ENCODE results near the gene LRRC63. TPM values are rescaled to one million over a fixed set of nuclear protein-coding genes. Genes with fewer than 3 reads are reported as not detected.
"Not testable (repeated sequence)": the region's sequence is repeated elsewhere in the genome, so short reads cannot be mapped to it uniquely, and the experiment has no call there.

The LRRC63 gene
- total and polyA plus RNA-seq, 9 donors, result 0.04 to 0.17 (median 0.08) TPM; not detected in 3

DNA sequence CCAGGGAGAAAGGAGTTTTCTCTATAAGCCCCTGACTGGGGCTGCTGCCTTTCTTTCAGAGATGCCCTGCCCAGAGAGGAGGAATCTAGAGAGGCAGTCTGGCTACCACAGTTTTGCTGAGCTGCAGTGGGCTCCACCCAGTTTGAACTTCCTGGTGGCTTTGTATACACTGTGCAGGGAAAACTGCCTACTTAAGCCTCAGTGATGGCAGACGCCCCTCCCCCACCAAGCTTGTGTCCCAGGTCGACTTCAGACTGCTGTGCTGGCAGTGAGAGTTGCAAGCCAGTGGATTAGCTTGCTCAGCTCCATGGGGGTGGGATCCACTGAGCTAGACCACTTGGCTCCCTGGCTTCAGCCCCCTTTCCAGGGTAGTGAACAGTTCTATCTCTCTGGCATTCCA is 8.5 kb downstream of the LRRC63 start:
- H3K9me3 ChIP-seq (replicated peaks; ENCODE audit: control insufficient read depth, low read depth, low read length); H3K27me3 ChIP-seq (ENCODE audit: control insufficient read depth, insufficient read depth, low read length); H3K27ac ChIP-seq (ENCODE audit: low read length); H3K4me1 ChIP-seq (ENCODE audit: control insufficient read depth, insufficient read depth, low read length); H3K36me3 ChIP-seq (ENCODE audit: control insufficient read depth, insufficient read depth, low read length); H3K4me3 ChIP-seq (ENCODE audit: low read length): not testable (repeated sequence)
- 17% methylated on average over 2 of the region's 2 CpGs for WGBS (ENCODE audit: insufficient coverage)
- peak; percentile 16 for DNase-seq

DNA sequence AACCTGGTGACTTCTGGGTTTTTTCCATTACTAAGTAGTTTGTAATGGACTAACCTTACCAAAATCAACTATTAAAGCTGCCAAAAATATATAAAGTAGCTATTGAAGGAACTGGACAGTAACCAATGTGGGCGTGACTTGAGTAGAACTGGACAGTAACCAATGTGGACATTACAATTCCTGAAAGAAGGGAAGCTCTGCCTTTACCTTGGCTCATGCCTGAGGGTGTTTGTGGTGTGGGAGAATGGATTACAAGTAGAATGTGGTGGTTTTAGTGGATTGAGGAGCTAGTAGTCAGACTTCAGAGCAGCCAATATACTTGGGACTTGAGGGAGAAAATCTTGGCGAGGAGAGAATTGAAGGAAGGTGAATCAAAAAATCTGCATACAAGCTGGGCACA is 17.5 kb downstream of the LRRC63 start:
- Histone ChIP-seq H3K36me3 (ENCODE audit: control insufficient read depth, insufficient read depth, low read length) (no peaks in the 10 kb centered on the region), H3K9me3 (replicated peaks; ENCODE audit: control insufficient read depth, low read depth, low read length) (no peaks in the 10 kb centered on the region), H3K4me3 (ENCODE audit: low read length) (no peak overlapping the region), H3K27ac (ENCODE audit: low read length) (no peak overlapping the region), H3K27me3 (ENCODE audit: control insufficient read depth, insufficient read depth, low read length) (no peaks in the 10 kb centered on the region), H3K4me1 (ENCODE audit: control insufficient read depth, insufficient read depth, low read length) (no peaks in the 10 kb centered on the region)
- 86% methylated on average over 2 of the region's 2 CpGs for WGBS (ENCODE audit: insufficient coverage)
- DNase-seq, result no peak

DNA sequence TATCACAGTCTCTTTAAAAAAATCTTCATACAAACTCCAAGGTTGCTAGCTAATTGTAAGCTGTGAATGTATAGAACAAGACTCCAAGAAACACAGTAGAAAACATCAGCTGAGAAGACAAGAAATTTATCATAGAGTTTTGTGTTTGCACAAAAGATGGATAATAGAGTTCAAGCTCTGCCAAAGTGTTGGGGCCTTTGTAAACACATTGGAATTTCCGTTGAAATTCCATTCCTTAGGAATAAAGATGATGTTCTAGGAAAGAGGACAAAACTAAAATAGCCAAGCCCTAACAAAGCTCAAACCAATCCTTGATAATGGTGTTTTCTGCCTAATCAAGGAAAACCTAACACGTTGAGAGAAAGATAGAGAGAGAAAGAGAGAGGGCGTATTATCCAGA is 20.6 kb downstream of the LRRC63 start:
- no peak overlapping the region for H3K4me3 ChIP-seq (ENCODE audit: low read length)
- DNase-seq, result no peak
- H3K27ac ChIP-seq (ENCODE audit: low read length), result no peak overlapping the region
- no peaks in the 10 kb centered on the region for H3K4me1 ChIP-seq (ENCODE audit: control insufficient read depth, insufficient read depth, low read length)
- no peaks in the 10 kb centered on the region for H3K27me3 ChIP-seq (ENCODE audit: control insufficient read depth, insufficient read depth, low read length)
- H3K9me3 ChIP-seq (replicated peaks; ENCODE audit: control insufficient read depth, low read depth, low read length), result peaks cover 9% of the 10 kb centered on the region
- no CpG with 5 or more reads among the region's 3 CpGs for WGBS (ENCODE audit: insufficient coverage)
- H3K36me3 ChIP-seq (ENCODE audit: control insufficient read depth, insufficient read depth, low read length), result no peaks in the 10 kb centered on the region

DNA sequence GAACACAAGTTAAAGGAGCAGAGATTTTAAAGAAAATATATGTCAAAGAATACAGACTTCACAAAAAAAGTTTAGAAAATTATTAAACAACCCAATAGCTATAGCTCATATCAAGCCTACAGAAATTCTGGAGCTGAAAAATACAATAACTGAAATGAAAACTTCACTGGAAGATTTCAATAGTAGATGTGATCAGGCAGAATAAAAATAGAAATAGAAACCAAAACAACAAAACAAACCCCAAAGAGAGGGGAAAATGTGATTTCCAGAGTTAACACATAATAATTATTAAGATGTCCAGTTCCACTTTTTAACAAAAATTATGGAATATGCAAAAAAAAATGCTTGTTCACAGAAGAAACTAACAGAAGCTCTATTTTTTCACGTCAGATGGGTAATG is 23.6 kb downstream of the LRRC63 start:
- Histone ChIP-seq H3K4me3 (ENCODE audit: low read length) (no peak overlapping the region), H3K36me3 (ENCODE audit: control insufficient read depth, insufficient read depth, low read length) (no peaks in the 10 kb centered on the region), H3K27me3 (ENCODE audit: control insufficient read depth, insufficient read depth, low read length) (no peaks in the 10 kb centered on the region), H3K27ac (ENCODE audit: low read length) (no peak overlapping the region), H3K4me1 (ENCODE audit: control insufficient read depth, insufficient read depth, low read length) (no peaks in the 10 kb centered on the region), H3K9me3 (replicated peaks; ENCODE audit: control insufficient read depth, low read depth, low read length) (peaks cover 9% of the 10 kb centered on the region)
- no CpG with 5 or more reads among the region's 1 CpG for WGBS (ENCODE audit: insufficient coverage)
- DNase-seq, result no peak

DNA sequence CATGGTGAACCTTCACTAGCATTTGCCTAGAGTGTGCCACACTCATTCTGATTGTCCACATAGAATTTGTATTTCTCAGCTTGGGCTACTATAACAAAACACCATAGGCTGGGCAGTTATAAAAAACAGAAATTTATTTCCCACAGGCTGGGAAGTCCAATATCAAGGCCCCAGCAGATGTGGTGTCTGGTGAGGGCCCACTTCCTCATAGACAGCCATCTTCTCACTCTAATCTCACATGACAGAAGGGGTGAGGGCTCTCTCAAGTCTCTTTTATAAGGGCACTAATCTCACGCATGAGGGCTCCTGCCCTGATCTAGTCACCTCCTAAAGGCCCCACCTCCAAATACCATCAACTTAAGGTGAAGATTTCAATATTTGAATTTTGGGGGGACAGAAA is 53.6 kb downstream of the LRRC63 start:
- Histone ChIP-seq H3K27ac (ENCODE audit: low read length) (no peak overlapping the region), H3K4me3 (ENCODE audit: low read length) (no peak overlapping the region), H3K4me1 (ENCODE audit: control insufficient read depth, insufficient read depth, low read length) (no peaks in the 10 kb centered on the region), H3K36me3 (ENCODE audit: control insufficient read depth, insufficient read depth, low read length) (no peaks in the 10 kb centered on the region), H3K9me3 (replicated peaks; ENCODE audit: control insufficient read depth, low read depth, low read length) (no peaks in the 10 kb centered on the region), H3K27me3 (ENCODE audit: control insufficient read depth, insufficient read depth, low read length) (no peaks in the 10 kb centered on the region)
- no peak for DNase-seq
- WGBS (ENCODE audit: insufficient coverage), result no CpG with 5 or more reads among the region's 1 CpG

DNA sequence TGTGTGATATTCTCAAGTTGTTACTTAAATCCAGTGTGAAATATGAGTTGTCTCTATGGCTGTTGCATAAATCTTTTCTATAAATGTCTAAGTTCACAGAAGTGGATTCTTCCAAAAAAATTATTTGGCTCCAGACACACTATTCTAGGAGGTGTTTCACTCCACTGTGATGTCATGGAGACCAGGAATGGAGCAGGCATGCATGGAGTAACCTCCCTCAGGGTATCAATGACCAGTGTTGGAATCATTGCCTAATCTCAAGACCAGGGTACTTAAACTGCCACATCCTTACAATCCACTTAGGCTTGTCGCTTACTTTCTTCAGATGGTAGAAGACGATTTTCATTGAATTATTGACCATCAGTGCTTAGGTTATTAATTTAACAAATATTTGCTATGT is 55.4 kb downstream of the LRRC63 start:
- Histone ChIP-seq H3K36me3 (ENCODE audit: control insufficient read depth, insufficient read depth, low read length) (no peaks in the 10 kb centered on the region), H3K4me3 (ENCODE audit: low read length) (no peak overlapping the region), H3K27me3 (ENCODE audit: control insufficient read depth, insufficient read depth, low read length) (no peaks in the 10 kb centered on the region), H3K9me3 (replicated peaks; ENCODE audit: control insufficient read depth, low read depth, low read length) (no peaks in the 10 kb centered on the region), H3K4me1 (ENCODE audit: control insufficient read depth, insufficient read depth, low read length) (no peaks in the 10 kb centered on the region), H3K27ac (ENCODE audit: low read length) (no peak overlapping the region)
- DNase-seq, result no peak
- WGBS (ENCODE audit: insufficient coverage), result no CpG with 5 or more reads among the region's 2 CpGs

DNA sequence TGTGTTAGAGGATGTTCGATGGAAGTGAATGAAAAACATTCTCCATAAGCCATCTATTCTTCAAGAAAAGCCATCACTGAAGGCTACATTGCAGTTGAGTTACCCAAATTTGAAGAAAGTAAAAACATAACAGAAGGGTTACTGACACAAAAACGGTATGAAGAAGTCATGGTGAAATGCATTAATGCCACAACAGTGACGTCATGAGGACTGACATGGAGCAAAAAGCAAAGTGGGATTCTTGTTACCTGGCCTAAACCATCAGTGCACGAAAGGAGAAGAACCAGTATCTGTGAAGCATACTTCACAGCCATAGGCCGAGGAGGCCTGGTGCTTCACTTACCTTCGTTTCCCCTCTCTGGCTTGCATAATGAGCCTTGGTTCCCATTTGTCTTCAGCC is 58.7 kb downstream of the LRRC63 start:
- Histone ChIP-seq H3K9me3 (replicated peaks; ENCODE audit: control insufficient read depth, low read depth, low read length) (no peaks in the 10 kb centered on the region), H3K4me3 (ENCODE audit: low read length) (no peak overlapping the region), H3K36me3 (ENCODE audit: control insufficient read depth, insufficient read depth, low read length) (no peaks in the 10 kb centered on the region), H3K27ac (ENCODE audit: low read length) (no peak overlapping the region), H3K4me1 (ENCODE audit: control insufficient read depth, insufficient read depth, low read length) (no peaks in the 10 kb centered on the region), H3K27me3 (ENCODE audit: control insufficient read depth, insufficient read depth, low read length) (no peaks in the 10 kb centered on the region)
- no peak for DNase-seq
- 81% methylated on average over 5 of the region's 6 CpGs for WGBS (ENCODE audit: insufficient coverage)

DNA sequence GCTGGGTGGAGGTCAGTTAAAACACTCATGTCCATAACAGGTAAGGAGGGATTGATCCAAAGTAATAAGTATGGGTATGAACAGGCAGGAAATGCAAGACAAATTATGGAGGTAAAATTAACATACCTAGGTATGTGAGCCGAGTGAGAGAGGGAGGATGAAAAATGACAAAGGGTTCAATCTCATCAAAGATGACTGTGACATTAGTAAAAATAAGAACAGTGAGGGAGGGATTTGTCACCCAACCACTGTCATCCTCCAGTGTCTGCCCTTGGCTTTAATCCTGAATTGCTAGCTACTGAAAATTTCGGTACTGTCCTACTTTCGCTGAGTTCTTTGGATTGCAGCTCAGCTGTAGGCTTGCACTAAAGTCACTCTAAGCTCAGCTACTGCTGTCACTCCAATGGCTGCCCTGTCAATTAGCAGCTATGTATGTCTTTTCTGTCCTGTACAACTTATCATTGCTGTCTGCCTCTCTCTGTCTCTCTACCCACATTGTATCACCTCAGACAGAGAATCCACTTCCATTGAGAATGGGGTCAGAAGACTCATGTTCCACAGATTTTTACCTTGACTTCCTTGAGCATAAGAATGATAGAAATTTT is 62.5 kb downstream of the LRRC63 start:
- no peaks in the 10 kb centered on the region for H3K9me3 ChIP-seq (replicated peaks; ENCODE audit: control insufficient read depth, low read depth, low read length)
- H3K4me3 ChIP-seq (ENCODE audit: low read length), result no peak overlapping the region
- no peak for DNase-seq
- H3K27me3 ChIP-seq (ENCODE audit: control insufficient read depth, insufficient read depth, low read length), result no peaks in the 10 kb centered on the region
- H3K27ac ChIP-seq (ENCODE audit: low read length), result no peak overlapping the region
- no peaks in the 10 kb centered on the region for H3K36me3 ChIP-seq (ENCODE audit: control insufficient read depth, insufficient read depth, low read length)
- no peaks in the 10 kb centered on the region for H3K4me1 ChIP-seq (ENCODE audit: control insufficient read depth, insufficient read depth, low read length)
- WGBS (ENCODE audit: insufficient coverage), result 72% methylated on average over 3 of the region's 3 CpGs

DNA sequence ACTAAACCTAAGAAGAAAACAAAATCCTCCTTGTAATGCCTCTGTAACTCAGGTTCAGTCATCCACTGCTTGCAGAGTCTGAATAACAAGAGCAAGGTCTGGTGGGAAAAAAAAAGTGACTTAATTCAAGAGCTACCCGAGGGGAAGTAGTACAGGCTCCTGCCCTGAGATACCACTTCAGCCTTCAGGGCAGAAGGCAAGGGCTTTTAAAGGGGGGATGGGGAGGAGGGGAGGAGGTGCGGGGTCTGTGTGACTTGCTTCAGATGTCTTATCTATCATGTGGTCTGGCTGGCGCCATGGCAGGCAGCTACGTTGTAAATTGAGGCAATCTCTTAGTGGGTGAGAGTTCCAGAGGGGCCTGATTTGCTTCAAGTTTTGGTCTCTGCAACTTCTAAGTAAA is 66.7 kb downstream of the LRRC63 start:
- 0% methylated on average over 1 of the region's 4 CpGs for WGBS (ENCODE audit: insufficient coverage)
- Histone ChIP-seq H3K4me1 (ENCODE audit: control insufficient read depth, insufficient read depth, low read length) (no peaks in the 10 kb centered on the region), H3K9me3 (replicated peaks; ENCODE audit: control insufficient read depth, low read depth, low read length) (no peaks in the 10 kb centered on the region), H3K4me3 (ENCODE audit: low read length) (no peak overlapping the region), H3K27me3 (ENCODE audit: control insufficient read depth, insufficient read depth, low read length) (no peaks in the 10 kb centered on the region), H3K27ac (ENCODE audit: low read length) (no peak overlapping the region), H3K36me3 (ENCODE audit: control insufficient read depth, insufficient read depth, low read length) (no peaks in the 10 kb centered on the region)
- no peak for DNase-seq

DNA sequence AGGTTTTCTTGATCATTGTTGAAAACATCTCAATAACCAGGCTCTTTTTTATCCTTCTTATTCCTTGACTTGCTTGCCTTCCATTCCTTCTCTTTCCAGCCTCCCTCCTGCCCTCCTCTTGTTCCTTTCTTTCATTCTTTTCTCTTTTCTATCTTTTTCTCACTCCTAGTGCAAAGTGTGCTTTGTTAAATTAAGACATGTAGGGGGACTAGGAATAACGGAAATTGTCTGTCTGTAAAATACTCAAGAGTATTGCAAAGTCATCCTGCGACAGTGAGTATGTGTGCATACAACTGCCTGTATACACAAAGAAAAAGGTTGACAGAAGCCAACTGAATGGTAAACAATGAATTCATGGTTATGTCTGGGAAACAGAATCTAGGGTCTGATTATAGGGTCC is 70.1 kb downstream of the LRRC63 start:
- H3K9me3 ChIP-seq (replicated peaks; ENCODE audit: control insufficient read depth, low read depth, low read length), result no peaks in the 10 kb centered on the region
- no peaks in the 10 kb centered on the region for H3K27me3 ChIP-seq (ENCODE audit: control insufficient read depth, insufficient read depth, low read length)
- no peak for DNase-seq
- H3K27ac ChIP-seq (ENCODE audit: low read length), result no peak overlapping the region
- WGBS (ENCODE audit: insufficient coverage), result no CpG with 5 or more reads among the region's 2 CpGs
- no peak overlapping the region for H3K4me3 ChIP-seq (ENCODE audit: low read length)
- no peaks in the 10 kb centered on the region for H3K4me1 ChIP-seq (ENCODE audit: control insufficient read depth, insufficient read depth, low read length)
- no peaks in the 10 kb centered on the region for H3K36me3 ChIP-seq (ENCODE audit: control insufficient read depth, insufficient read depth, low read length)

Measured in muscle of leg (tissue), 11 donors.